GM18951 (cell line): ENCODE results near the gene NFATC4.

Experiments
- POLR2A ChIP-seq: IDR thresholded peaks from 4 replicates; pipeline ENCODE4 v1.6.1; 2011; ENCODE audit warnings: mild to moderate bottlenecking; ENCODE audit not compliant: insufficient read length, insufficient read depth; ENCODE audit errors: extremely low read depth
- in situ Hi-C: fragments of 300-500 bp; cut with MboI; formaldehyde crosslinking; loops from one replicate; pipeline ENCODE4 v1.12.0; 2022; ENCODE audit warnings: low sequenced_read_pairs, mixed read lengths, inconsistent platforms; ENCODE audit not compliant: unreplicated experiment

NFATC4 gene

GRCh38 chr14:24401810-24402702 lies 34.1 kb downstream of the NFATC4 start:
- in situ Hi-C loops = no loop called here

GRCh38 chr14:24403294-24403998 lies 35.5 kb downstream of the NFATC4 start:
- in situ Hi-C loops = no loop called here
- TF ChIP-seq POLR2A = no peak

More at GRCh38 chr14:24401810-24402702, 34.1 kb downstream of the NFATC4 start:
- TF ChIP-seq POLR2A = no peak

GRCh38 chr14:24404814-24405213 lies 36.8 kb downstream of the NFATC4 start:
- in situ Hi-C loops = no loop called here
- TF ChIP-seq POLR2A = no peak

DNA sequence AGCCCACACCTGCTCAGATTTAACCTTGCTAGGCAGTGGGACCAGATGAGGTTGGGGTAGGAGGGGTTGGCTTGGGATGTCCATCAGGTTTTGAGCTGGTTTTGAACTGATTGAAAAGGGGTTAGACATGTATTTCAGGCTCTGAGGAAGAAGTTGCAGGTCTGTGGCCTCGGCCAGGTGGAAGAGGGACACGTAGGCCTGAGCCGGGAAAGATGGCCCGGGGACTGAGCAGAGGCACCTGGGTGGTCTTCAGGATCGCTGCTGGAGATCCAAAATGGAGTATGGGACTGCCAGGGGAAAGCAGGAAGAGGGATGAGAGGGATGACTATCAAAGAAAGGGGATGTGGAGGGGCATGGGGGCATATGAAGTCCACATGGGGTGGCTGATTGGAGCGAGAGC lies 38.4 kb downstream of the NFATC4 start:
- TF ChIP-seq POLR2A = no peak
- in situ Hi-C loops = no loop called here

GRCh38 chr14:24407608-24408325 lies 39.8 kb downstream of the NFATC4 start:
- TF ChIP-seq POLR2A = no peak
- in situ Hi-C loops = no loop called here

DNA sequence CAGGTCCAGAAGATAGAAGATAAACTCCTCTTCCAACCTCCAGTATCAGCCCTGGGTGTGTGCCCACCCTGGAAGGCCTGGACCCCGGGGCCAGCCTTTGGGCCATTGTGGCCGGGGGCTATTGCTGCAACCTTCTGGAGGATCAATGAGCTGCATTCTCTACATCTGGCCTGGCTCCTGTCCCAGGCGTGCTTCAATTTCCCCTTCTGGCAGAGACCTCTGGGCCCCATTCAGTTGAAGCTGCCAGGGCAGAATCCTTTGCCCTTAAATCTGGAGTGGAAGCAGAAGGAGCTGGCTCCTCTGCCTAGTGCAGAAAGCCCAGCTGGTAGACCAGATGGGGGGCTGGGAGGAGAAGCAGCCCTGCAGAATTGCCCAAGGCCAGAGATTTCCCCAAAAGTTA lies 40.8 kb downstream of the NFATC4 start:
- no peak for TF ChIP-seq POLR2A

GRCh38 chr14:24409192-24409591 lies 41.2 kb downstream of the NFATC4 start:
- in situ Hi-C loops = no loop called here
- TF ChIP-seq POLR2A = no peak

More for the DNA sequence above, 40.8 kb downstream of the NFATC4 start:
- in situ Hi-C loops = no loop called here

- in situ Hi-C loops = no loop called here
- no peak for TF ChIP-seq POLR2A
Measured at GRCh38 chr14:24409956-24410355, 42.0 kb downstream of the NFATC4 start.

GRCh38 chr14:24411443-24412389 lies 43.7 kb downstream of the NFATC4 start:
- in situ Hi-C loops = no loop called here
- TF ChIP-seq POLR2A = no peak

GRCh38 chr14:24414077-24414476 lies 46.1 kb downstream of the NFATC4 start:
- TF ChIP-seq POLR2A = no peak
- in situ Hi-C loops = no loop called here

DNA sequence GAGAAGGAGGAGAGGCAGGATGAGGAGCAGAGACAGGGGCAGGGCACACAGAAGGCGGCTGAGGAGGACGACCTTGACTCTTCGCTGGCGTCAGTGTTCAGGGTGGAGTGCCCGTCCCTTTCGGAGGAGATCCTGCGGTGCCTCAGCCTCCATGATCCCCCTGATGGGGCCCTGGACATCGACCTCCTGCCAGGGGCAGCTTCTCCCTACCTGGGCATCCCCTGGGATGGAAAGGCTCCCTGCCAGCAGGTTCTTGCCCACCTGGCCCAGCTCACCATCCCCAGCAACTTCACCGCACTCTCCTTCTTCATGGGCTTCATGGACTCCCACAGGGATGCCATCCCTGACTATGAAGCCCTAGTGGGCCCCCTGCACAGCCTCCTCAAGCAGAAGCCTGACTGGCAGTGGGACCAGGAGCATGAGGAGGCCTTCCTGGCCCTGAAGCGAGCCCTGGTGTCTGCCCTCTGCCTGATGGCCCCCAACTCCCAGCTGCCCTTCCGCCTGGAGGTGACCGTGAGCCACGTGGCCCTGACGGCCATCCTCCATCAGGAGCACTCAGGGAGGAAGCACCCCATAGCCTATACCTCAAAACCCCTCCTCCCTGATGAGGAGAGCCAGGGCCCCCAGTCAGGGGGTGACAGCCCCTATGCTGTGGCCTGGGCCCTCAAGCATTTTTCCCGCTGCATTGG lies 46.9 kb downstream of the NFATC4 start:
- TF ChIP-seq POLR2A = no peak
- in situ Hi-C loops = no loop called here

DNA sequence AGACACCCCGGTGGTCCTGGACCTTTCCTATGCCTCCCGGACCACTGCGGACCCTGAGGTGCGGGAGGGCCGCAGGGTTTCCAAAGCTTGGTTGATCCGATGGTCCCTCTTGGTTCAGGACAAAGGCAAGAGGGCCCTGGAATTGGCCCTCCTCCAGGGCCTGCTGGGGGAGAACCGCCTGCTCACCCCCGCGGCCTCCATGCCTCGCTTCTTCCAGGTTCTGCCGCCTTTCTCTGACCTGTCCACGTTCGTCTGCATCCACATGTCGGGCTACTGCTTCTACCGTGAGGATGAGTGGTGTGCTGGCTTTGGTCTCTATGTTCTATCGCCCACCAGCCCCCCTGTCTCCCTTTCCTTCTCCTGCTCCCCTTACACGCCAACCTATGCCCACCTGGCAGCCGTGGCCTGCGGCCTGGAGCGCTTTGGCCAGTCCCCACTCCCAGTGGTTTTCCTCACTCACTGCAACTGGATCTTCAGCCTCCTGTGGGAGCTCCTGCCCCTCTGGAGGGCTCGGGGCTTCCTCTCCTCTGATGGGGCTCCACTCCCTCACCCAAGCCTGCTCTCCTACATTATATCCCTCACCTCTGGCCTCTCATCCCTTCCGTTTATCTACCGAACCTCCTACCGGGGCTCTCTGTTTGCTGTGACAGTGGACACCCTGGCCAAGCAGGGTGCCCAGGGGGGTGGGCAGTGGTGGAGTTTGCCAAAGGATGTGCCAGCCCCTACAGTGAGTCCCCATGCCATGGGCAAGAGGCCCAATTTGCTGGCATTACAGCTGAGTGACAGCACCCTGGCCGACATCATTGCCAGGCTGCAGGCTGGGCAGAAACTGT lies 47.7 kb downstream of the NFATC4 start:
- no peak for TF ChIP-seq POLR2A

More for the DNA sequence above, 47.7 kb downstream of the NFATC4 start:
- in situ Hi-C loops = no loop called here
